GM12891 (cell line): ENCODE measurements around the gene MGLL.

Experiments
- POLR2A ChIP-seq: IDR thresholded peaks from 2 replicates; pipeline ENCODE4 v1.6.1; 2011; ENCODE audit warnings: low read depth, low read length, control low read depth
- POLR2AphosphoS5 ChIP-seq: IDR thresholded peaks from 2 replicates; pipeline ENCODE4 v1.6.1; 2011; ENCODE audit warnings: low read depth, low read length, control low read depth
- TAF1 ChIP-seq: IDR thresholded peaks from 2 replicates; pipeline ENCODE4 v1.6.1; 2011; ENCODE audit warnings: low read depth, low read length, control low read depth

DNA sequence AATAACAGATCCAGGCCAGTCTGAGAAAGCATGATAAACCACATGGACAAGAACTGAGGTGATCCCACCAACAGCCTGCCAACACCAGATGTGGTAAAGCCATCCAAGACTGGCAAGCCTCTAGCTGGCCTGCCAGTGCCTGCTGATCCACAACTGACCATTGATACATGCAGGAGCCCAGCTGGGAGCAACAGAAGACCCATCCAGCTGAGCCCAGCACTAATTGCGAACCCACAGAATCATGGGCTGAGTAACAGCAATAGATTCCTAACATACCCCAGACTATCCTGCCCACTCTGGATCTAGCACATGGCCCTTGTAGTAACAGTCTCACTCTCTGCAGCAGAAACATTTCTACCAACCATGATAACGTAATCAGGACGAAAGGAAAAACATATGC, 10.6 kb downstream of the MGLL start:
- TF ChIP-seq POLR2A, result no peak
- TF ChIP-seq POLR2AphosphoS5, result no peak
- TF ChIP-seq TAF1, result no peak
